HG02970 (cell line): Measurements from ENCODE around the gene NFASC.

Experiments
- ATAC-seq: cut with Tn5 transposase; IDR thresholded peaks from one replicate; pipeline ENCODE4 v1.9.1; 2021; ENCODE audit warnings: mild to moderate bottlenecking, moderate library complexity, moderate number of reproducible peaks; ENCODE audit not compliant: unreplicated experiment, low FRiP score

Gene NFASC

GRCh38 chr1:204885790-204886189 lies 15.1 kb downstream of the NFASC start:
- ATAC-seq, result no peak

GRCh38 chr1:204887846-204888245 lies 17.2 kb downstream of the NFASC start:
- no peak for ATAC-seq

GRCh38 chr1:204888294-204888693 lies 17.6 kb downstream of the NFASC start:
- no peak for ATAC-seq

GRCh38 chr1:204889681-204890383 lies 19.2 kb downstream of the NFASC start:
- no peak for ATAC-seq

GRCh38 chr1:204891860-204892259 lies 21.2 kb downstream of the NFASC start:
- ATAC-seq, result no peak

- ATAC-seq, result no peak
These were observed 23.4 kb downstream of the NFASC start for GRCh38 chr1:204894031-204894430.

GRCh38 chr1:204894606-204895005 lies 23.9 kb downstream of the NFASC start:
- no peak for ATAC-seq

GRCh38 chr1:204896023-204896422 lies 25.4 kb downstream of the NFASC start:
- ATAC-seq, result no peak

GRCh38 chr1:204896787-204897469 lies 26.3 kb downstream of the NFASC start:
- no peak for ATAC-seq

GRCh38 chr1:204900721-204901120 lies 30.1 kb downstream of the NFASC start:
- ATAC-seq, result no peak

GRCh38 chr1:204902671-204903070 lies 32.0 kb downstream of the NFASC start:
- ATAC-seq, result no peak

GRCh38 chr1:204904228-204904810 lies 33.7 kb downstream of the NFASC start:
- no peak for ATAC-seq

- no peak for ATAC-seq
These were observed 38.4 kb downstream of the NFASC start for GRCh38 chr1:204909109-204909508.

GRCh38 chr1:204915861-204916495 lies 45.3 kb downstream of the NFASC start:
- no peak for ATAC-seq

GRCh38 chr1:204917802-204918201 lies 47.1 kb downstream of the NFASC start:
- no peak for ATAC-seq

GRCh38 chr1:204920511-204920910 lies 49.8 kb downstream of the NFASC start:
- no peak for ATAC-seq

GRCh38 chr1:204920967-204921366 lies 50.3 kb downstream of the NFASC start:
- no peak for ATAC-seq

GRCh38 chr1:204921855-204922516 lies 51.3 kb downstream of the NFASC start:
- no peak for ATAC-seq

GRCh38 chr1:204923201-204923600 lies 52.5 kb downstream of the NFASC start:
- no peak for ATAC-seq

- no peak for ATAC-seq
These were observed 53.0 kb downstream of the NFASC start for GRCh38 chr1:204923626-204924012.
